Body of pancreas (tissue), 4 donors: ENCODE measurements around the gene ZSWIM1. TPM values are rescaled to one million over a fixed set of nuclear protein-coding genes. Genes with fewer than 3 reads are reported as not detected.

Experiments
- ATAC-seq: fragments of 150-250 bp; one replicate; pipeline ENCODE4 v1.9.1; 2016
- DNase-seq, 4 donors: peaks; one replicate each; pipeline ENCODE4 v3.0.0-alpha.2; 2019
- H3K27ac ChIP-seq, 4 donors: fragments of 200-600 bp; sonication (generic); 1 replicate in 3 of 4; 2 replicates in 1 of 4; pipeline versions ENCODE4 v1.5.1 to v1.6.1; 2016 to 2019; ENCODE audit warnings: mild to moderate bottlenecking in 1 of 4, mixed read lengths in 1 of 4, moderate library complexity in 1 of 4
- H3K27me3 ChIP-seq, 2 donors: fragments of 200-600 bp; sonication (generic); one replicate each; pipeline ENCODE4 v1.6.0; 2016; ENCODE audit warnings: mild to moderate bottlenecking in 1 of 2
- H3K36me3 ChIP-seq, 2 donors: fragments of 200-600 bp; sonication (generic); replicated peaks in 1 of 2; 2 replicates each; pipeline ENCODE4 v1.5.1; 2016; ENCODE audit warnings: low read depth in 2 of 2; ENCODE audit not compliant: insufficient read depth in 1 of 2
- H3K4me1 ChIP-seq: fragments of 200-600 bp; sonication (generic); one replicate; pipeline ENCODE4 v1.6.0; 2016
- H3K4me3 ChIP-seq, 2 donors: fragments of 200-600 bp; sonication (generic); 1 replicate in 1 of 2; 2 replicates in 1 of 2; pipeline ENCODE4 v1.5.1; 2016 to 2019
- H3K9me3 ChIP-seq, 3 donors: fragments of 200-600 bp; sonication (generic); 1 replicate in 2 of 3; 2 replicates in 1 of 3; pipeline ENCODE4 v1.5.1; 2016
- CTCF ChIP-seq, 7 experiments: fragments of 450-650 bp in 4 of 7; fragments of 200-600 bp in 3 of 7; sonication (generic) in 3 of 7; IDR thresholded peaks; one replicate each; pipeline ENCODE4 v1.5.1; 2016 to 2019; ENCODE audit warnings: antibody characterized with exemption in 7 of 7
- POLR2A ChIP-seq, 3 donors: fragments of 450-650 bp; IDR thresholded peaks; one replicate each; pipeline ENCODE4 v1.6.1; 2016; ENCODE audit warnings: antibody characterized with exemption in 3 of 3, mild to moderate bottlenecking in 2 of 3
- WGBS, 2 donors: methylation state at CpG; one replicate each; pipeline ENCODE4 v1.1.5; 2017; 5-methylcytosine and 5-hydroxymethylcytosine counted together
- intact Hi-C: fragments of 100-400 bp; cut with DNase I; formaldehyde crosslinking; loops from one replicate; pipeline ENCODE4 v1.15.1; 2023
- total RNA-seq, 2 donors: library from RNA; depleted of rRNA; stranded (reverse); fragments of >200 nt; gene quantifications; one replicate each; pipeline ENCODE4 v1.1.0, GENCODE V29; 2016

The ZSWIM1 gene
- total RNA-seq, 2 donors from 2014 or later: 5.2 to 7.6 TPM

GRCh38 chr20:45834797-45835161, 46.2 kb upstream of the ZSWIM1 start:
- intact Hi-C loops: no loop called here
- Histone ChIP-seq H3K4me1 (peaks cover 24% of the 10 kb centered on the region), H3K27ac (peak overlapping the region in 2 of 4 donors; percentile 79 to 89), H3K36me3 (no peaks in the 10 kb centered on the region), H3K27me3 (no peaks in the 10 kb centered on the region), H3K4me3 (no peak overlapping the region), H3K9me3 (no peaks in the 10 kb centered on the region)
- WGBS, 2 donors: 85 to 87% methylated on average over 6 to 13 of the region's 14 CpGs
- ATAC-seq (no peak), DNase-seq (no peak)
- TF ChIP-seq POLR2A (IDR thresholded peaks at IDR 0.05): no peak
- no peak for TF ChIP-seq CTCF (IDR thresholded peaks at IDR 0.05)

GRCh38 chr20:45835329-45835765, 45.7 kb upstream of the ZSWIM1 start:
- ATAC-seq (no peak), DNase-seq (no peak)
- TF ChIP-seq CTCF (IDR thresholded peaks at IDR 0.05): no peak
- TF ChIP-seq POLR2A (IDR thresholded peaks at IDR 0.05): no peak
- peaks cover 24% of the 10 kb centered on the region for H3K4me1 ChIP-seq
- intact Hi-C loops: no loop called here
- H3K27me3 ChIP-seq: no peaks in the 10 kb centered on the region
- WGBS, 2 donors: 67 to 80% methylated on average over 3 of the region's 3 CpGs
- no peaks in the 10 kb centered on the region for H3K36me3 ChIP-seq
- H3K9me3 ChIP-seq: no peaks in the 10 kb centered on the region
- H3K27ac ChIP-seq: peak overlapping the region in 1 of 4 donors; percentile 22
- no peak overlapping the region for H3K4me3 ChIP-seq

- intact Hi-C loops: no loop called here
- H3K4me1 ChIP-seq: peaks cover 24% of the 10 kb centered on the region
These were observed 45.2 kb upstream of the ZSWIM1 start for GRCh38 chr20:45835825-45836224.

GRCh38 chr20:45836841-45837240, 44.2 kb upstream of the ZSWIM1 start:
- intact Hi-C loops: no loop called here
- ATAC-seq (no peak), DNase-seq (no peak)
- H3K9me3 ChIP-seq: no peaks in the 10 kb centered on the region
- no peak overlapping the region for H3K27ac ChIP-seq
- H3K4me3 ChIP-seq: no peak overlapping the region
- H3K4me1 ChIP-seq: peaks cover 24% of the 10 kb centered on the region
- no peaks in the 10 kb centered on the region for H3K27me3 ChIP-seq
- 23 to 42% methylated on average over 1 of the region's 1 CpG for WGBS, 2 donors
- TF ChIP-seq POLR2A (IDR thresholded peaks at IDR 0.05) (no peak), CTCF (IDR thresholded peaks at IDR 0.05) (no peak)
- H3K36me3 ChIP-seq: peaks cover 0 to 4% of the 10 kb centered on the region in 2 donors

More at GRCh38 chr20:45835825-45836224, 45.2 kb upstream of the ZSWIM1 start:
- no peak for TF ChIP-seq CTCF (IDR thresholded peaks at IDR 0.05)
- no peak for TF ChIP-seq POLR2A (IDR thresholded peaks at IDR 0.05)
- WGBS, 2 donors: 76 to 100% methylated on average over 5 of the region's 5 CpGs
- H3K27me3 ChIP-seq: no peaks in the 10 kb centered on the region
- H3K4me3 ChIP-seq: no peak overlapping the region
- ATAC-seq (no peak), DNase-seq (peak in 1 of 4 donors; percentile 22)
- H3K9me3 ChIP-seq: no peaks in the 10 kb centered on the region
- H3K27ac ChIP-seq: peak overlapping the region in 1 of 4 donors; percentile 22
- H3K36me3 ChIP-seq: peaks cover 0 to 2% of the 10 kb centered on the region in 2 donors

GRCh38 chr20:45840700-45841198, 40.3 kb upstream of the ZSWIM1 start:
- H3K27ac ChIP-seq: no peak overlapping the region
- peaks cover 3 to 12% of the 10 kb centered on the region in 2 donors for H3K36me3 ChIP-seq
- TF ChIP-seq CTCF (IDR thresholded peaks at IDR 0.05) (no peak), POLR2A (IDR thresholded peaks at IDR 0.05) (no peak)
- H3K4me1 ChIP-seq: no peaks in the 10 kb centered on the region
- intact Hi-C loops: no loop called here
- no peaks in the 10 kb centered on the region for H3K27me3 ChIP-seq
- ATAC-seq (peak; percentile 28), DNase-seq (no peak)
- WGBS, 2 donors: 94% methylated on average over 24 of the region's 25 CpGs; no CpG with 5 or more reads in 1 of the 2 donors
- no peaks in the 10 kb centered on the region for H3K9me3 ChIP-seq
- no peak overlapping the region for H3K4me3 ChIP-seq
